ENCODE results near the gene BEND2.

BEND2 gene

GRCh38 chrX:18206657-18207056 is 14.0 kb downstream of the BEND2 start:
- in situ Hi-C loops (cut with MboI; ENCODE audit: low sequenced_read_pairs, unreplicated experiment): no loop called here
- TF ChIP-seq CTCF (IDR thresholded peaks at IDR 0.05; ENCODE audit: borderline replicate concordance, control extremely low read depth, extremely low read depth, insufficient read depth, missing control alignments): no peak

GRCh38 chrX:18203631-18204030 is 17.1 kb downstream of the BEND2 start:
- in situ Hi-C loops (cut with MboI; ENCODE audit: low sequenced_read_pairs, unreplicated experiment): no loop called here
- TF ChIP-seq CTCF (IDR thresholded peaks at IDR 0.05; ENCODE audit: borderline replicate concordance, control extremely low read depth, extremely low read depth, insufficient read depth, missing control alignments): no peak
- DNase-seq (ENCODE audit: low spot score): no peak

More at GRCh38 chrX:18206657-18207056, 14.0 kb downstream of the BEND2 start:
- DNase-seq (ENCODE audit: low spot score): no peak

GRCh38 chrX:18194688-18195087 is 26.0 kb downstream of the BEND2 start:
- in situ Hi-C loops (cut with MboI; ENCODE audit: low sequenced_read_pairs, unreplicated experiment): no loop called here
- no peak for DNase-seq (ENCODE audit: low spot score)
- TF ChIP-seq CTCF (IDR thresholded peaks at IDR 0.05; ENCODE audit: borderline replicate concordance, control extremely low read depth, extremely low read depth, insufficient read depth, missing control alignments): no peak

GRCh38 chrX:18179446-18179845 is 41.2 kb downstream of the BEND2 start:
- in situ Hi-C loops (cut with MboI; ENCODE audit: low sequenced_read_pairs, unreplicated experiment): no loop called here
- TF ChIP-seq CTCF (IDR thresholded peaks at IDR 0.05; ENCODE audit: borderline replicate concordance, control extremely low read depth, extremely low read depth, insufficient read depth, missing control alignments): no peak
- no peak for DNase-seq (ENCODE audit: low spot score)

GRCh38 chrX:18174971-18175370 is 45.7 kb downstream of the BEND2 start:
- no peak for TF ChIP-seq CTCF (IDR thresholded peaks at IDR 0.05; ENCODE audit: borderline replicate concordance, control extremely low read depth, extremely low read depth, insufficient read depth, missing control alignments)
- in situ Hi-C loops (cut with MboI; ENCODE audit: low sequenced_read_pairs, unreplicated experiment): no loop called here
- DNase-seq (ENCODE audit: low spot score): no peak

GRCh38 chrX:18174209-18174608 is 46.5 kb downstream of the BEND2 start:
- TF ChIP-seq CTCF (IDR thresholded peaks at IDR 0.05; ENCODE audit: borderline replicate concordance, control extremely low read depth, extremely low read depth, insufficient read depth, missing control alignments): no peak
- in situ Hi-C loops (cut with MboI; ENCODE audit: low sequenced_read_pairs, unreplicated experiment): no loop called here
- DNase-seq (ENCODE audit: low spot score): no peak
